Breast epithelium (tissue), 4 donors: ENCODE measurements around the gene CFAP54. TPM values are rescaled to one million over a fixed set of nuclear protein-coding genes. Genes with fewer than 3 reads are reported as not detected.

Experiments
- DNase-seq, 2 donors: peaks; one replicate each; pipeline ENCODE4 v3.0.0-alpha.2; 2019; ENCODE audit warnings: low spot score in 2 of 2
- H3K27ac ChIP-seq, 2 donors: fragments of 200-600 bp; sonication (generic) in 1 of 2; one replicate each; pipeline ENCODE4 v1.5.1; 2016 to 2019; ENCODE audit warnings: mild to moderate bottlenecking in 1 of 2
- H3K27me3 ChIP-seq, 2 donors: fragments of 200-600 bp; sonication (generic) in 1 of 2; one replicate each; pipeline versions ENCODE4 v1.5.1 to v1.6.0; 2017 to 2019; ENCODE audit warnings: control low read depth in 1 of 2, mild to moderate bottlenecking in 1 of 2
- H3K36me3 ChIP-seq: fragments of 200-600 bp; one replicate; pipeline ENCODE4 v1.5.1; 2019
- H3K4me1 ChIP-seq, 2 donors: fragments of 200-600 bp; sonication (generic); one replicate each; pipeline ENCODE4 v1.5.1; 2016 to 2019; ENCODE audit warnings: control low read depth in 1 of 2
- H3K4me3 ChIP-seq, 3 donors: fragments of 200-600 bp; sonication (generic); 1 replicate in 2 of 3; 2 replicates in 1 of 3; pipeline ENCODE4 v1.5.1; 2016 to 2019; ENCODE audit warnings: mild to moderate bottlenecking in 3 of 3, moderate library complexity in 2 of 3
- H3K9me3 ChIP-seq, 2 donors: fragments of 200-600 bp; sonication (generic) in 1 of 2; one replicate each; pipeline ENCODE4 v1.5.1; 2016 to 2019; ENCODE audit warnings: control low read depth in 1 of 2
- CTCF ChIP-seq, 3 donors: fragments of 450-650 bp; IDR thresholded peaks; one replicate each; pipeline ENCODE4 v1.5.1; 2016 to 2017; ENCODE audit warnings: antibody characterized with exemption in 3 of 3, mild to moderate bottlenecking in 3 of 3, moderate library complexity in 3 of 3
- POLR2A ChIP-seq: fragments of 450-650 bp; IDR thresholded peaks from one replicate; pipeline ENCODE4 v1.6.1; 2016; ENCODE audit warnings: antibody characterized with exemption, mild to moderate bottlenecking, moderate library complexity
- POLR2AphosphoS5 ChIP-seq, 3 donors: sonication (generic); formaldehyde crosslinking; IDR thresholded peaks; one replicate each; pipeline ENCODE4 v1.6.1; 2017; ENCODE audit warnings: antibody characterized with exemption in 3 of 3
- intact Hi-C: fragments of 100-400 bp; cut with DNase I; formaldehyde crosslinking; loops from one replicate; pipeline ENCODE4 v1.15.1; 2023; ENCODE audit warnings: low total_unique reads
- total RNA-seq, 3 donors: library from RNA; depleted of rRNA; stranded (reverse); fragments of >200 nt; gene quantifications; one replicate each; pipeline ENCODE4 v1.1.0, GENCODE V29; 2016

CFAP54 gene
- total RNA-seq, 3 donors from 2014 or later = 0.48 to 7.3 (median 2.9) TPM

- Histone ChIP-seq H3K27ac (no peak overlapping the region), H3K9me3 (no peaks in the 10 kb centered on the region), H3K36me3 (no peaks in the 10 kb centered on the region), H3K27me3 (no peaks in the 10 kb centered on the region), H3K4me3 (no peak overlapping the region), H3K4me1 (no peaks in the 10 kb centered on the region)
- intact Hi-C loops = no loop called here
- TF ChIP-seq POLR2AphosphoS5 (IDR thresholded peaks at IDR 0.05) = no peak
- no peak for TF ChIP-seq CTCF (IDR thresholded peaks at IDR 0.05)
- no peak for TF ChIP-seq POLR2A
- DNase-seq = no peak
Measured at GRCh38 chr12:96466939-96467751, 22.2 kb upstream of the CFAP54 start.

DNA sequence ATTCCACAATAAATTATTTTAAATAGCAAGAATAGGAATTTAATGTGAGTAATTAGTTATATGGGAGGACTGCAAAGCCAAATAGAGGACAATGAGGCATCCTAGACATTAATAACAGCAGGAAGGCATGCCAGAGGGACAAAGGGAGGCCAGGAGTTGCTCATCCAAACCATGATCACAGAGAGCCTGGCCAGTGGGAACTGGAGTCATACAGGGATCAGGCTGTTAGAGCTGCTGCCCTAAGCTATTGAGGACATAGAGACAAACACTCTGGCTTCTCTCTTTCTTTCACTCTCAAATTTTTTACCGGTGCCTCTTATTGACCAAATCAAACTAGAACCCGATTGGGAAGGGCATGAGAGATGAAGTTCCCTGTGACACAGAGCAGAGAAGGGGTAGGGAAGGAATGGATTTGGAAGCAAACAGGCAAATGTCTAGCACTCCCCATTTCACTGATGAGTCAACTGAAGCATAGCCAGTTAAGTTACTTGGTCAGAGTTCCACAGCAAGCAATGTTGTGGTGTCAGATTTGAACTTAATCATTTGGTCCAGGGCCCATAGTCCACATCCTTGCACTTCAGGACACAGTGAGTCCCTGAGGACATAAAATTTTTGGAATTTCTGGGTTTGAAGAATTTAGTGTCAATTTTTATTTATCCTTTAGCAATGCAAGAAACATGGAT lies 17.9 kb upstream of the CFAP54 start:
- Histone ChIP-seq H3K4me1 (no peaks in the 10 kb centered on the region), H3K4me3 (no peak overlapping the region), H3K27ac (no peak overlapping the region), H3K36me3 (no peaks in the 10 kb centered on the region), H3K9me3 (no peaks in the 10 kb centered on the region), H3K27me3 (no peaks in the 10 kb centered on the region)
- intact Hi-C loops = no loop called here
- no peak for DNase-seq
- TF ChIP-seq POLR2A (no peak), CTCF (IDR thresholded peaks at IDR 0.05) (no peak), POLR2AphosphoS5 (IDR thresholded peaks at IDR 0.05) (no peak)

GRCh38 chr12:96472384-96472783 lies 17.0 kb upstream of the CFAP54 start:
- no peaks in the 10 kb centered on the region for H3K9me3 ChIP-seq
- no peaks in the 10 kb centered on the region for H3K4me1 ChIP-seq
- no peak overlapping the region for H3K4me3 ChIP-seq
- H3K27me3 ChIP-seq = no peaks in the 10 kb centered on the region
- DNase-seq = no peak
- TF ChIP-seq CTCF (IDR thresholded peaks at IDR 0.05) (no peak), POLR2AphosphoS5 (IDR thresholded peaks at IDR 0.05) (no peak), POLR2A (no peak)
- H3K27ac ChIP-seq = no peak overlapping the region
- intact Hi-C loops = no loop called here
- H3K36me3 ChIP-seq = no peaks in the 10 kb centered on the region

- Histone ChIP-seq H3K9me3 (no peaks in the 10 kb centered on the region), H3K4me1 (no peaks in the 10 kb centered on the region), H3K27me3 (no peaks in the 10 kb centered on the region), H3K36me3 (no peaks in the 10 kb centered on the region), H3K4me3 (no peak overlapping the region), H3K27ac (no peak overlapping the region)
- intact Hi-C loops = no loop called here
- TF ChIP-seq POLR2AphosphoS5 (IDR thresholded peaks at IDR 0.05) (no peak), POLR2A (no peak), CTCF (IDR thresholded peaks at IDR 0.05) (no peak)
- no peak for DNase-seq
Measured at GRCh38 chr12:96473394-96474093, 15.8 kb upstream of the CFAP54 start.

DNA sequence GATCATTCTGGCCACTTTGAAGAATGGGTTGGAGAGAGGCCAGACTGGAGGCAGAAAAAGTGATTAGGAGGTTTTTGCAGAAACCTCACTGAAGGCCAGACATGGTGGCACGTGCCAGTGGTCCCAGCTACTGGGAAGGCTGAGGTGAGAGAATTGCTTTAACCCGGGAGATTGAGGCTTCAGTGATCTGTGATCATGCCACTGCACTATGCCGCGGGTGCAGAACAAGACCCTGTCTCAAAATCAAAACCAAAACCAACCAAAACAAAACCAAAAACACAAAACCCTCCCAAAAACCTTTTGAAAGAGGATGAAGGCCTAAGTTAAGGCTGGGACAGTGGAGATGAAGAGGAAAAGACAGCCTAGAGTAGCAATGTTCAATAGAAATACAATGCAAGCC lies 15.2 kb upstream of the CFAP54 start:
- intact Hi-C loops = no loop called here
- Histone ChIP-seq H3K9me3 (no peaks in the 10 kb centered on the region), H3K27me3 (no peaks in the 10 kb centered on the region), H3K27ac (no peak overlapping the region), H3K4me1 (no peaks in the 10 kb centered on the region), H3K36me3 (no peaks in the 10 kb centered on the region), H3K4me3 (no peak overlapping the region)
- no peak for TF ChIP-seq CTCF (IDR thresholded peaks at IDR 0.05)
- no peak for TF ChIP-seq POLR2AphosphoS5 (IDR thresholded peaks at IDR 0.05)
- no peak for TF ChIP-seq POLR2A
- DNase-seq = no peak
